ENCODE data around the gene TMEM175. TPM values are rescaled to one million over a fixed set of nuclear protein-coding genes. Genes with fewer than 3 reads are reported as not detected.

TMEM175 gene
- total and polyA plus RNA-seq, 2 donors (not counting 1 experiment from before 2014, with no cell fraction given), result 44.4 to 432 TPM

- Mint-ChIP-seq H3K27me3 (no peaks in the 10 kb centered on the region), H3K4me3 (no peak overlapping the region), H3K4me1 (no peaks in the 10 kb centered on the region), H3K27ac (peak overlapping the region; percentile 46), H3K9me3 (ENCODE audit: insufficient read depth) (no peaks in the 10 kb centered on the region)
- ATAC-seq (ENCODE audit: low read depth), result no peak
- Histone ChIP-seq H3K9me3 (ENCODE audit: control extremely low read depth in 1 of 3, control insufficient read depth in 2 of 3, insufficient read depth in 1 of 3, low read length in 2 of 3) (peaks cover 0 to 11% (median 0%) of the 10 kb centered on the region in 3 donors), H3K4me1 (ENCODE audit: control insufficient read depth in 2 of 2, insufficient read depth in 2 of 2, low read length in 2 of 2) (no peaks in the 10 kb centered on the region), H3K27ac (ENCODE audit: low read length in 2 of 2) (no peak overlapping the region), H4K20me1 (ENCODE audit: control insufficient read depth, insufficient read depth, low read length, poor library complexity, severe bottlenecking) (peaks cover 93% of the 10 kb centered on the region), H2AFZ (ENCODE audit: insufficient read depth, low read depth, low read length, poor library complexity, severe bottlenecking) (no peak overlapping the region), H3K36me3 (replicated peaks in 1 of 2; ENCODE audit: control extremely low read depth in 1 of 2, control insufficient read depth in 1 of 2, extremely low read depth in 1 of 2, insufficient read depth in 2 of 2, low read length in 1 of 2) (peaks cover 0 to 39% of the 10 kb centered on the region in 2 experiments), H3K4me2 (replicated peaks; ENCODE audit: low read depth, low read length, poor library complexity, severe bottlenecking) (no peak overlapping the region), H3K79me2 (ENCODE audit: control insufficient read depth, insufficient read depth, low read length) (peaks cover 77% of the 10 kb centered on the region), H3K27me3 (replicated peaks in 1 of 4; ENCODE audit: control extremely low read depth in 1 of 4, control insufficient read depth in 3 of 4, insufficient read depth in 4 of 4, low read length in 3 of 4) (no peaks in the 10 kb centered on the region), H3K9ac (ENCODE audit: low read length) (no peak overlapping the region), H3K4me3 (ENCODE audit: control extremely low read depth in 1 of 5, extremely low read depth in 1 of 5, insufficient read depth in 1 of 5, low read depth in 2 of 5, low read length in 4 of 5) (no peak overlapping the region)
- POLR2A ChIA-PET, result no interaction called here
- TF ChIP-seq CTCF (IDR thresholded peaks at IDR 0.05), result no peak
- TF ChIP-seq EZH2 (IDR thresholded peaks at IDR 0.05; ENCODE audit: borderline replicate concordance, insufficient read depth, low read depth, low read length, poor library complexity, severe bottlenecking), result no peak
- WGBS (ENCODE audit: insufficient coverage), result 97% methylated on average over 20 of the region's 20 CpGs
- no peak for DNase-seq
- CTCF ChIA-PET, result no interaction called here
- intact Hi-C loops (cut with micrococcal nuclease), result no loop called here
Measured at GRCh38 chr4:906339-907102, 25.7 kb upstream of the TMEM175 start.

- 97% methylated on average over 6 of the region's 7 CpGs for WGBS (ENCODE audit: insufficient coverage)
Measured at GRCh38 chr4:907103-907400, 25.2 kb upstream of the TMEM175 start.

More at GRCh38 chr4:907103-907400, 25.2 kb upstream of the TMEM175 start:
- H3K27me3 ChIP-seq (replicated peaks in 1 of 4; ENCODE audit: control extremely low read depth in 1 of 4, control insufficient read depth in 3 of 4, insufficient read depth in 4 of 4, low read length in 3 of 4), result no peaks in the 10 kb centered on the region
- H3K4me3 Mint-ChIP-seq, result no peak overlapping the region
- TF ChIP-seq EZH2 (IDR thresholded peaks at IDR 0.05; ENCODE audit: borderline replicate concordance, insufficient read depth, low read depth, low read length, poor library complexity, severe bottlenecking), result no peak
- no peak overlapping the region for H3K4me3 ChIP-seq (ENCODE audit: control extremely low read depth in 1 of 5, extremely low read depth in 1 of 5, insufficient read depth in 1 of 5, low read depth in 2 of 5, low read length in 4 of 5)
- no peaks in the 10 kb centered on the region for H3K4me1 ChIP-seq (ENCODE audit: control insufficient read depth in 2 of 2, insufficient read depth in 2 of 2, low read length in 2 of 2)
- no peaks in the 10 kb centered on the region for H3K27me3 Mint-ChIP-seq
- H3K9me3 ChIP-seq (ENCODE audit: control extremely low read depth in 1 of 3, control insufficient read depth in 2 of 3, insufficient read depth in 1 of 3, low read length in 2 of 3), result peaks cover 0 to 11% (median 0%) of the 10 kb centered on the region in 3 donors
- DNase-seq, result no peak
- no peaks in the 10 kb centered on the region for H3K9me3 Mint-ChIP-seq (ENCODE audit: insufficient read depth)
- no peak overlapping the region for H3K4me2 ChIP-seq (replicated peaks; ENCODE audit: low read depth, low read length, poor library complexity, severe bottlenecking)
- H3K79me2 ChIP-seq (ENCODE audit: control insufficient read depth, insufficient read depth, low read length), result peaks cover 77% of the 10 kb centered on the region
- peaks cover 0 to 44% of the 10 kb centered on the region in 2 experiments for H3K36me3 ChIP-seq (replicated peaks in 1 of 2; ENCODE audit: control extremely low read depth in 1 of 2, control insufficient read depth in 1 of 2, extremely low read depth in 1 of 2, insufficient read depth in 2 of 2, low read length in 1 of 2)
- H4K20me1 ChIP-seq (ENCODE audit: control insufficient read depth, insufficient read depth, low read length, poor library complexity, severe bottlenecking), result peaks cover 94% of the 10 kb centered on the region
- no peak overlapping the region for H2AFZ ChIP-seq (ENCODE audit: insufficient read depth, low read depth, low read length, poor library complexity, severe bottlenecking)
- H3K4me1 Mint-ChIP-seq, result no peaks in the 10 kb centered on the region
- ChIA-PET CTCF (no interaction called here), POLR2A (no interaction called here)
- intact Hi-C loops (cut with micrococcal nuclease), result no loop called here
- peak overlapping the region; percentile 46 for H3K27ac Mint-ChIP-seq
- no peak overlapping the region for H3K27ac ChIP-seq (ENCODE audit: low read length in 2 of 2)
- no peak for ATAC-seq (ENCODE audit: low read depth)
- no peak overlapping the region for H3K9ac ChIP-seq (ENCODE audit: low read length)
